NCI-H748 (cell line): ENCODE data around the gene GNA14.

ENCODE experiments used
- DNase-seq: peaks from one replicate; lab custom pipeline; 2025; ENCODE audit not compliant: unreplicated experiment; lab: John Stamatoyannopoulos, UW

GNA14 gene

GRCh38 chr9:77543131-77543822, 104.8 kb downstream of the GNA14 start:
- DNase-seq: no peak

DNA sequence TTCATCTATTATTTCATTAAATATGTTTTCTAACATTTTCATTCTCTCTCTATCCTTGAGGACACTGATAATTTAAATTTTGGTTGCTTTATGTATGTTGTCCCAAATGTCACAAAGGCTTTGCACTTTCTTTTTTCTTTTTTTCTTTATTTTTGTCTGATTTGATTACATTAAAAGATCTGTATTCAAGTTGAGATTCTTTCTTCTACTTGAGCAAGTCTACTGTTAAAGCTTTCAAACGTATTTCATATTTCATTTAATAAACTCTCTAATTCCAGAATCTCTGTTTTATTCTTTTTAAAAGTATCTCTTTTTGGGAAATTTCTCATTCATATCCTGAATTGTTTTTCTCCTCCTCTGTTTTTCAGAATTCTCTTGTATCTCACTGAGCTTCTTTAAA, 106.5 kb downstream of the GNA14 start:
- DNase-seq: no peak

GRCh38 chr9:77541055-77541454, 107.1 kb downstream of the GNA14 start:
- no peak for DNase-seq

DNA sequence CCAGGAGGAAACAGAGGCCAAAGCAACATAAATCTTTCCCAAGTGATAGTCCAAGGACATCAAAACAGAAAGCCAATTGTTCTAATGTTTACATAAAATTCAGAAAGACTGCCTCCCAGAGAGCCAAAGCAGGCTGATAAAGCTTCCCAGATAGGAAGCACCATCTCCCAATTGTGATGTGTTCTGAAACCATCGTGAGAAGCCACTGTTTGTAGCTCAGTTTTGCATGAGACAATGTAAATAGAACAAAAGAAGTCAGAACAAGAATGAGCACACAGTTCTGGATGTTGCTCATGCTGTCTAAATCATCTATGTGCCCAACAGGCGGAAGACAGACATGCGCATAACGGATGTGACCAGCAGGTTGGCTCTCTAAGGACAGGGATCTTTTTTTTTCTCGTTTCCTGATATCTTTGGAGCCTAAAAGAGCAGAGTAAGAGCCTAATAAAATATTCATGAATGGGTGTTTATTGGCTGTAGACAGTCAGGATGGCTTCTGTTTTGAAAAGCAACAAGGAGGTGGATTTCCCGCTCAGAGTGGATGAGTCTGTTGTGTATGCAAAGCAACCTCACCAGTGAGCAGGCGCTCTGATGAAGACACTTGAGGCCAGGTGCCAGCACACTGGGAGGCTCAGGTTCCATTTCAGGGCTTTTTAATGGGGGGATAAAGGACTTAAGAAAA, 113.6 kb downstream of the GNA14 start:
- DNase-seq: peak; percentile 61

DNA sequence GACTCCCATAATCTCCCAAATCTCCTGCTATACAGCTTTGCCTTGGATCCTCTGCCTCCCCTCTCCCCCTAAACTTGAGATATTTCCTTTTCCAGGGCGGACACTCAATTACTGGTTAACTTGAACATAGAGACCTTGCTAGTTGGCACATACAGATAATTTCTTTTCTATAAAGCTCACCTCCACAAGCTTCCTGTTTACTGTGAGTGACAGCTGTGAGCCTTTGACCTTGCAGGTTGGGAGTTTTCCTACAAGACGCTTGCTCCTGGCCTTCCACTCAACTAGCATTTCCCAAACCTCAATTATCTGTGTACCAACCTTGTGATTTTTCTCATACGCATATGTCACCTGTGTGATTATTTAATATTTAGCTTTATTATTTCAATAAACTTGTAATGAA, 114.5 kb downstream of the GNA14 start:
- DNase-seq: no peak

DNA sequence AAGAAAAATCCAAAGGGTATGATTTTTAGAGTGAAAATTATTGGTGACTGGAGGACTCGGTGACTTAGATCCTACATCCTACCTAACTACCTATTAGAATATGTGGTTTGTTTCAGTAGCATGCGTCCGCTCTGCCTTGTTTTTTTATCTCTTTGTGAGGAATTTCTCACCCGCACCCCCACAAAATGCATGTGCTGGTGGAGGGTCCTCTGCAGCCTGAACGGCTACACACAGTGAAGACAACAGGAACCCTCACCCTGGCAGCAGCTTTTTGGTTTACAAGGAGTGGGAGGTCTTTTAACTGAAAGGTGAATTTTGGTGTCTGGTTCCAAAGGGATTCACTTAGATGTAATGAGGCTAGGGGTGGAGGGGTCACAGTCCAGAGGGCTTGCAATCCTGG, 115.5 kb downstream of the GNA14 start:
- DNase-seq: no peak

GRCh38 chr9:77531400-77531799, 116.7 kb downstream of the GNA14 start:
- DNase-seq: no peak

DNA sequence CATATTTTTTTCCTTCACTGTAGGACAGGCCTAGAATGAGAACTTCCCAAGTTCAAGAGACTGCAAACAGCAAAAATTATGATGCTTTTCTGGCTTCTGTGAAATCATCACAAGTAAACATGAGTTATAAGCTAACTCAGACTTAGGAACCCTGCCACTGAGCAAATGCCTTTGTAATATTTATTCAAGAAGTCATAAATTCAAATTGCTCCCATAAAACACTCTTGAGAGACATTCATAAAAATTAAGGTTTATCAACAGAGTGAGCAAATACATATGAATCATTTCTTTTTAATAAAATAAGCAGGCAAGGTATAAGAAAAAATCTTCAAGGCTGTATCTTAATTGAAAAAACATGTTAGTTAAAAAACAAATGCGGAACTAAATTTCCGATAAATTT, 124.2 kb downstream of the GNA14 start:
- DNase-seq: no peak

- no peak for DNase-seq
These were observed 127.0 kb downstream of the GNA14 start for GRCh38 chr9:77521091-77521490.

GRCh38 chr9:77518688-77519087, 129.4 kb downstream of the GNA14 start:
- no peak for DNase-seq

- DNase-seq: no peak
These were observed 131.3 kb downstream of the GNA14 start for GRCh38 chr9:77516781-77517180.

- no peak for DNase-seq
These were observed 133.0 kb downstream of the GNA14 start for GRCh38 chr9:77514886-77515711.

DNA sequence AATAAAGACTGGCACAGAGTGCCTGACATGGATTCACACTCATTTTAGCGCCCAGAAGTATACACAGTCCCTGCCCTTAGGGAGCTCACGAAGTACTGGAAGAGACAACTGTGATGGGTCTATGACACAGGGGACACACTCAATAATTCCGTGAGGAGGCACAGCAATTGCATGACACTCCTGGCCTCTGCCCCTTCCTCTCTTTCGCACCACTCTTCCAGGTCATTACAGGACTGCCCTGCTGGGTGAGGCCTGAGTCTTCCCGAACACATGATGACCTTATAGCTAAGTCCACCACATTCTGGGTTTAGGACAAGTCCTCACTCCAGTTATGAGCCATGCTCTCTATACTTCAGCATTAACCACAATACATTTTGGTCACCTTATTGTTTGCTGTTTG, 134.7 kb downstream of the GNA14 start:
- DNase-seq: no peak

DNA sequence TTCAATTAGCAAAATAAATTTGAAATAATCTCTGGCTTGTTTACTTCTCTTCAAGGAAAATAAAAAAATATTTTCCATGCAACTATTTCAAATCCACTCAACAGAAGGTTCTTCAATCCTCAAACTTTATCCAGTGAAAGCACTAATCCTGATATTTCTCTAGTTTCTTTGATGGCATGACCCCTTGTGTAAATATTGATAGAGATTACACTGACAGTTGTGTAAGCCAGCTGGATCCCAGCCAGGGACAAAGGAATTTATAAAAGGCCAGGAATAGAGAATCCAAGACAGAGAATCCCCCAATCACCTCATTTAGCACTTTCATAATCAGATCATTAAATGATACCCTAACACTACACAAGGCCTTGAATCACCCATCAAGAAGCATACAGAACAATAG, 135.2 kb downstream of the GNA14 start:
- DNase-seq: peak; percentile 70

DNA sequence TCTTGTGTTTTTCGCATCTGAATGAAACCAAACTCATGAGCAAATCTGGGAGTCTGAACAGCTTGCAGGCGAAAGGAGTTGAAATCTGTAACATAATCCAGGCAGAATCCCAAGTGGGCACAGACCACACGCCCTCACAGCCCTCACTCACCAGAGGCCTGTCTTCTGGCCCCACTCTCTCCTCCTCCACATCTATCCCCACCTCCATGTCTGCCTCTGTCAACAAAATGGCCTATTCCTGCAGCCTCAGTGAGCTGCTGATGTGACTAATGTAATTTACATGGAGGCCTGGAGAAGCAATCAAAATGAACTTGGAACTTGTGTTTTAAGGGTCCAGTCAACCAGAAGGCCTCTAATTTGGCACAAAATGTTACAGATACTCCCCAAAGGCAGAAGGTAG, 136.6 kb downstream of the GNA14 start:
- DNase-seq: no peak

DNA sequence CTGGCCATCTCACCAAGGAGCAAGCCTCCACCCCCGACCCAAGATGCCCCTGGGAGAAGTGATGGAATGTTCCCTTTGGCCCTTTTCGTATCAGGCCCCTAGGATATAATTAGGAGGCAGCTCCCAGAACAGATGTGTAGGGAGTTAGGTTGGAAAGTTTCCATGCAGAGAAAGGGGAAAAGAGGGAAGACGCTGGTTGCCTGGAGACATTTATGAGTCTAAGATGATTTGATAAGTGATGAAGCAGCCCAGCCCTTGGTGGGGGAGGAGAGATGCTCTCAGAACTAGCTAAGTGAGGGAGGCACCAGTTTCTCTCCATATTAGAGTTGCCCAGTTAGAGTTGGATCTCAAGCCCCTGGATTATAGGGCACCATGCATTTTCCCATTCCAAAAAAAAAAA, 137.5 kb downstream of the GNA14 start:
- DNase-seq: no peak

- DNase-seq: no peak
These were observed 139.7 kb downstream of the GNA14 start for GRCh38 chr9:77508396-77508795.

- DNase-seq: no peak
These were observed 140.7 kb downstream of the GNA14 start for GRCh38 chr9:77507212-77507961.

GRCh38 chr9:77505232-77505631, 142.9 kb downstream of the GNA14 start:
- DNase-seq: no peak

- DNase-seq: no peak
These were observed 145.6 kb downstream of the GNA14 start for GRCh38 chr9:77502568-77502967.

DNA sequence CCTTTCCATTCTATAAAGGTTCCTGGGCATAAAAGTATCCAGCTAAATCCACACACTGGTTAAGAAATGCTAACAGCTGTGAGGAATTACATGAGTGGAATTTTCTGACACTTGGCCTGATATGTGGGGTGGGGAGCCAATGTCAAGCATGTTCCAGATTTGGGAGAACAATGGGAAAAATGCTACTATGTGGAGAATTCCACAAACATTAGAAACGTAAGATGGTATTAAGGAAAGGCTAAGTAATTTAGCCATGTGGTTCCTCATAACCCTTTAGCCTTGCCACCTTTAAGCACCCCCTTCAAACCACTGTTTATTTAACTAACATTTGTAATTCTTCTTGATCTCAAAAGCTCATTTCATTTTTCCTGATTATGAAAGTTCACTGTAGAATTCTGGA, 149.2 kb downstream of the GNA14 start:
- DNase-seq: no peak
